B cell (primary cell): ENCODE data around the gene ITPKB. TPM values are rescaled to one million over a fixed set of nuclear protein-coding genes. Genes with fewer than 3 reads are reported as not detected.

Source experiments
- ATAC-seq: fragments of 200-7000 bp; cut with Tn5 transposase; one replicate; pipeline ENCODE4 v1.10.0; 2021; ENCODE audit warnings: low read depth, mild to moderate bottlenecking, moderate number of reproducible peaks, moderate library complexity
- CTCF ChIA-PET: fragments of 350-600 bp; sonication (Branson Sonifier 250); formaldehyde crosslinking; loops from one replicate; lab custom pipeline; 2021; ENCODE audit warnings: antibody characterized with exemption, inconsistent platforms; lab: Charles Lee
- POLR2A ChIA-PET: fragments of 350-600 bp; sonication (Branson Sonifier 250); formaldehyde crosslinking; loops from one replicate; lab custom pipeline; 2021; ENCODE audit warnings: antibody characterized with exemption; lab: Charles Lee
- DNase-seq: peaks from one replicate; pipeline ENCODE4 v3.0.0; 2013
- H2AFZ ChIP-seq: 2 replicates; pipeline ENCODE4 v1.6.1; 2012; ENCODE audit warnings: mild to moderate bottlenecking, low read depth, low read length; ENCODE audit not compliant: insufficient read depth, poor library complexity, severe bottlenecking
- H3K27ac ChIP-seq, 2 donors: 1 replicate in 1 of 2; 2 replicates in 1 of 2; pipeline ENCODE4 v1.5.1; 2012 to 2013; ENCODE audit warnings: low read length in 2 of 2, mild to moderate bottlenecking in 2 of 2, moderate library complexity in 1 of 2
- H3K27me3 ChIP-seq, 4 experiments: fragments of 200-600 bp in 1 of 4; sonication (generic) in 1 of 4; replicated peaks in 1 of 4; 1 replicate in 2 of 4; 2 replicates in 2 of 4; pipeline versions ENCODE4 v1.6.1 to v1.7.0; 2013 to 2016; ENCODE audit warnings: low read length in 3 of 4, mild to moderate bottlenecking in 2 of 4, mixed read lengths in 1 of 4, moderate library complexity in 1 of 4; ENCODE audit not compliant: insufficient read depth in 4 of 4, control insufficient read depth in 3 of 4; ENCODE audit errors: control extremely low read depth in 1 of 4
- H3K36me3 ChIP-seq, 2 experiments: replicated peaks in 1 of 2; 1 replicate in 1 of 2; 2 replicates in 1 of 2; pipeline versions ENCODE4 v1.6.1 to v1.7.1; 2013; ENCODE audit warnings: low read length in 1 of 2; ENCODE audit not compliant: insufficient read depth in 2 of 2, control insufficient read depth in 1 of 2; ENCODE audit errors: control extremely low read depth in 1 of 2, extremely low read depth in 1 of 2
- H3K4me1 ChIP-seq, 2 donors: fragments of 200-600 bp in 1 of 2; sonication (generic) in 1 of 2; 1 replicate in 1 of 2; 2 replicates in 1 of 2; pipeline versions ENCODE4 v1.5.1 to v1.6.1; 2013 to 2017; ENCODE audit warnings: low read length in 2 of 2; ENCODE audit not compliant: control insufficient read depth in 2 of 2, insufficient read depth in 2 of 2
- H3K4me2 ChIP-seq: replicated peaks from 2 replicates; pipeline ENCODE3; 2012; ENCODE audit warnings: mild to moderate bottlenecking, low read depth, low read length; ENCODE audit not compliant: poor library complexity, severe bottlenecking
- H3K4me3 ChIP-seq, 5 experiments: fragments of 200-600 bp in 1 of 5; sonication (generic) in 1 of 5; 1 replicate in 3 of 5; 2 replicates in 2 of 5; pipeline versions ENCODE4 v1.5.1 to v1.7.0; 2011 to 2016; ENCODE audit warnings: low read length in 4 of 5, mild to moderate bottlenecking in 4 of 5, low read depth in 2 of 5, control low read depth in 1 of 5, moderate library complexity in 1 of 5; ENCODE audit not compliant: insufficient read depth in 1 of 5; ENCODE audit errors: control extremely low read depth in 1 of 5, extremely low read depth in 1 of 5
- H3K79me2 ChIP-seq: fragments of 200-600 bp; sonication (generic); one replicate; pipeline ENCODE4 v1.6.0; 2016; ENCODE audit warnings: low read length; ENCODE audit not compliant: control insufficient read depth, insufficient read depth
- H3K9ac ChIP-seq: fragments of 200-600 bp; sonication (generic); 2 replicates; pipeline ENCODE4 v1.6.1; 2017; ENCODE audit warnings: mild to moderate bottlenecking, low read length, moderate library complexity
- H3K9me3 ChIP-seq, 3 donors: one replicate each; pipeline versions ENCODE4 v1.6.1 to v1.7.1; 2013; ENCODE audit warnings: low read length in 2 of 3; ENCODE audit not compliant: control insufficient read depth in 2 of 3, insufficient read depth in 1 of 3; ENCODE audit errors: control extremely low read depth in 1 of 3
- H4K20me1 ChIP-seq: 2 replicates; pipeline ENCODE4 v1.6.0; 2012; ENCODE audit warnings: mild to moderate bottlenecking, low read length; ENCODE audit not compliant: insufficient read depth, control insufficient read depth, poor library complexity, severe bottlenecking
- H3K27ac Mint-ChIP-seq: one replicate; pipeline ENCODE4 v1.8.0; 2021; ENCODE audit warnings: mixed read lengths
- H3K27me3 Mint-ChIP-seq: one replicate; pipeline ENCODE4 v1.8.0; 2021; ENCODE audit warnings: mixed read lengths
- H3K4me1 Mint-ChIP-seq: one replicate; pipeline ENCODE4 v1.8.0; 2021; ENCODE audit warnings: mixed read lengths
- H3K4me3 Mint-ChIP-seq: one replicate; pipeline ENCODE4 v1.8.0; 2021; ENCODE audit warnings: mixed read lengths
- H3K9me3 Mint-ChIP-seq: one replicate; pipeline ENCODE4 v1.8.0; 2022; ENCODE audit warnings: mixed read lengths; ENCODE audit not compliant: insufficient read depth
- EZH2 ChIP-seq: IDR thresholded peaks from 2 replicates; pipeline ENCODE4 v1.6.1; 2012; ENCODE audit warnings: borderline replicate concordance, low read depth, mild to moderate bottlenecking, moderate library complexity, low read length; ENCODE audit not compliant: insufficient read depth, poor library complexity, severe bottlenecking
- WGBS: methylation state at CpG from one replicate; pipeline ENCODE4 v1.1.5; 2013; ENCODE audit warnings: missing lambda C conversion rate; ENCODE audit not compliant: insufficient coverage; 5-methylcytosine and 5-hydroxymethylcytosine counted together
- intact Hi-C: fragments of 100-400 bp; cut with micrococcal nuclease; formaldehyde crosslinking; loops from one replicate; pipeline ENCODE4 v1.10.0; 2022
- polyA plus RNA-seq: library from polyadenylated mRNA; depleted of rRNA; stranded (reverse); fragments of >200 nt; gene quantifications from 2 replicates; pipeline ENCODE4 v1.2.3, GENCODE V29; 2012
- total RNA-seq, 2 donors: library from RNA; stranded (reverse); fragments of 120-200 nt in 1 of 2; gene quantifications; 1 replicate in 1 of 2; 2 replicates in 1 of 2; pipeline versions ENCODE4 v1.2.3 to v1.2.4, GENCODE V29; 2013 to 2022
- TF ChIP-seq, protein P1 (sequence below): fragments of 200-600 bp; IDR thresholded peaks from one replicate; pipeline ENCODE4 v1.8.0; 2022; ENCODE audit warnings: antibody characterized with exemption, mild to moderate bottlenecking

The ITPKB gene
- total and polyA plus RNA-seq, 2 donors (not counting 1 experiment from before 2014, with no cell fraction given) = 21.8 to 93.5 TPM

GRCh38 chr1:226664413-226665101, 74.5 kb downstream of the ITPKB start:
- Mint-ChIP-seq H3K4me1 (peaks cover 96% of the 10 kb centered on the region), H3K27me3 (no peaks in the 10 kb centered on the region), H3K27ac (peak overlapping the region; percentile 95), H3K9me3 (no peaks in the 10 kb centered on the region), H3K4me3 (peak overlapping the region; percentile 79)
- WGBS = 96% methylated on average over 11 of the region's 15 CpGs
- POLR2A ChIA-PET = interaction anchor here (0.8 to 5.3 kb wide), 4 partner anchors 9 to 22 kb away, joined by 3 to 28 read pairs (median 12); no protein-coding TSS in a partner anchor
- peak overlapping the region; percentile 60 for H3K4me2 ChIP-seq
- no peak overlapping the region for H3K9ac ChIP-seq
- H3K4me3 ChIP-seq = no peak overlapping the region
- H3K27ac ChIP-seq = peak overlapping the region; percentile 82 to 84
- no peak overlapping the region for H2AFZ ChIP-seq
- ATAC-seq (no peak), DNase-seq (no peak)
- peaks cover 72 to 88% of the 10 kb centered on the region in 2 donors for H3K4me1 ChIP-seq
- no peaks in the 10 kb centered on the region for H3K9me3 ChIP-seq
- intact Hi-C loops = loop anchor here (5.0 kb wide), 1 partner anchor 1237 kb away; the partner anchor contains the start of gene LBR
- peaks cover 98% of the 10 kb centered on the region for H3K79me2 ChIP-seq
- no peaks in the 10 kb centered on the region for H3K27me3 ChIP-seq
- CTCF ChIA-PET = interaction anchor here (1.0 to 5.8 kb wide), 8 partner anchors 13 to 31 kb away, joined by 4 to 48 read pairs (median 16); no protein-coding TSS in a partner anchor
- H3K36me3 ChIP-seq = peaks cover 3 to 33% of the 10 kb centered on the region in 2 experiments
- peaks cover 39% of the 10 kb centered on the region for H4K20me1 ChIP-seq
- TF ChIP-seq, protein P1, sequence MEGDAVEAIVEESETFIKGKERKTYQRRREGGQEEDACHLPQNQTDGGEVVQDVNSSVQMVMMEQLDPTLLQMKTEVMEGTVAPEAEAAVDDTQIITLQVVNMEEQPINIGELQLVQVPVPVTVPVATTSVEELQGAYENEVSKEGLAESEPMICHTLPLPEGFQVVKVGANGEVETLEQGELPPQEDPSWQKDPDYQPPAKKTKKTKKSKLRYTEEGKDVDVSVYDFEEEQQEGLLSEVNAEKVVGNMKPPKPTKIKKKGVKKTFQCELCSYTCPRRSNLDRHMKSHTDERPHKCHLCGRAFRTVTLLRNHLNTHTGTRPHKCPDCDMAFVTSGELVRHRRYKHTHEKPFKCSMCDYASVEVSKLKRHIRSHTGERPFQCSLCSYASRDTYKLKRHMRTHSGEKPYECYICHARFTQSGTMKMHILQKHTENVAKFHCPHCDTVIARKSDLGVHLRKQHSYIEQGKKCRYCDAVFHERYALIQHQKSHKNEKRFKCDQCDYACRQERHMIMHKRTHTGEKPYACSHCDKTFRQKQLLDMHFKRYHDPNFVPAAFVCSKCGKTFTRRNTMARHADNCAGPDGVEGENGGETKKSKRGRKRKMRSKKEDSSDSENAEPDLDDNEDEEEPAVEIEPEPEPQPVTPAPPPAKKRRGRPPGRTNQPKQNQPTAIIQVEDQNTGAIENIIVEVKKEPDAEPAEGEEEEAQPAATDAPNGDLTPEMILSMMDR = no peak
- TF ChIP-seq EZH2 = no peak

DNA sequence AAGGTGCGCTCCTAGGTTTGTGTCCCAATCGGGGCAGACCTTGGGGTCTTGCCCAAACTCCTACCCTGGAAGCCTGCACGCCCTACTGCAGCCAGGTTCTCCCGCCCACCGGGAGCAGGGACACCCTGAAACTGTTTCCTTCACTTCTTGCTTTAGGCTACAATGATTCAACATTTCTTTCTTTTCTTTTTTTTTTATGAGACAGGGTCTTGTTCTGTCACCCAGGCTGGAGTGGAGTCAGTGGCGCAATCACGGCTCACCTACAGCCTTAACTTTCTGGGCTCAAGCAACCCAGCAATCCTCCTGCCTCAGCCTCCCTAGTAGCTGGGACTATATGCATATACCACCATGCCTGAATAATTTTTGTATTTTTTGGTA, 75.8 kb downstream of the ITPKB start:
- Histone ChIP-seq H3K79me2 (peaks cover 98% of the 10 kb centered on the region), H3K9me3 (no peaks in the 10 kb centered on the region), H3K9ac (peak overlapping the region; percentile 3), H3K27ac (peak overlapping the region; percentile 82 to 84), H2AFZ (no peak overlapping the region), H3K4me1 (peaks cover 72 to 98% of the 10 kb centered on the region in 2 donors), H4K20me1 (peaks cover 36% of the 10 kb centered on the region), H3K27me3 (no peaks in the 10 kb centered on the region), H3K36me3 (peaks cover 3 to 33% of the 10 kb centered on the region in 2 experiments), H3K4me3 (no peak overlapping the region), H3K4me2 (peak overlapping the region; percentile 60)
- no peak for DNase-seq
- no peaks in the 10 kb centered on the region for H3K27me3 Mint-ChIP-seq
- no peak for TF ChIP-seq EZH2
- TF ChIP-seq, protein P1 = no peak
- WGBS = 62% methylated on average over 7 of the region's 7 CpGs
- CTCF ChIA-PET = interaction anchor here (0.7 to 5.8 kb wide), 20 partner anchors 9 to 164 kb away, joined by 3 to 48 read pairs (median 6); no protein-coding TSS in a partner anchor
- H3K27ac Mint-ChIP-seq = peak overlapping the region; percentile 95
- no peaks in the 10 kb centered on the region for H3K9me3 Mint-ChIP-seq
- POLR2A ChIA-PET = interaction anchor here (0.5 to 5.3 kb wide), 14 partner anchors 10 to 165 kb away, joined by 3 to 28 read pairs (median 6); partner anchors contain the start of gene ITPKB
- no peak for ATAC-seq
- intact Hi-C loops = loop anchor here (1.0 to 5.0 kb wide), 5 partner anchors 12 to 1236 kb away; partner anchors contain the start of genes ITPKB and LBR
- peaks cover 97% of the 10 kb centered on the region for H3K4me1 Mint-ChIP-seq
- H3K4me3 Mint-ChIP-seq = peak overlapping the region; percentile 79
